ENCODE measurements around the gene ZFPM1.

DNA sequence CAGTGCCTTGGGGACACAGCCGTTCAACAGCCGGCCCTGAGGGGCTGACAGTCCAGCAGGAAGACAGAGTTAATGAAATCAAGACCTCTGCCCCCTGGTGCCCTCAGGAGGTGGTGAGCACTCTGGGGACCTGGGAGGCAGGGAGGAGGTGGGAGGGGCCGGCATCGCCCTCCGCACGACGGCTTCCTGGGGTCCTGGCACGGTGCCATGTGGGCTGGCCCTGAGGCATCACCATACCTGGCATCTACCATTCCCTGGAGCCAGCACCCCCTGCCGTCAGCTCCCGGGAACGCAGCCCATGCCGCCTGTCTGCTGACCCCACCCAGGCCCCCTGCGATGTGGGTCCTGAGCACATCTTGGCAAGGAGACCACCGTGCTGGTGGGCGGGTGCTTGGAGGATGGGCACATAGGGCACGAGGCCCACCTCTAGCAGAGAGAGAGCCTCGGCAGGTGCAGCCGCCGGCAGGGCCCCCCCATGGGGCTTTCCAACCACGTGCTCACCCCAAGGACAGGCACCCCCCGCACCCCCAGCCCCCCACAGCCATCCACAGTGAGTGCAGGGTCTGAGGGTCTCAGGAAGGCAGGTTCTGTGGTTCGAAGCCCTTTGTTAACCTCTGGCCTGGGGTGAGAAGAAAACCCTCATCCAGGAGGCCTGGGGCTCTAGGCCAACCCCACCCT, 52.5 kb downstream of the ZFPM1 start:
- TF ChIP-seq, protein P1, sequence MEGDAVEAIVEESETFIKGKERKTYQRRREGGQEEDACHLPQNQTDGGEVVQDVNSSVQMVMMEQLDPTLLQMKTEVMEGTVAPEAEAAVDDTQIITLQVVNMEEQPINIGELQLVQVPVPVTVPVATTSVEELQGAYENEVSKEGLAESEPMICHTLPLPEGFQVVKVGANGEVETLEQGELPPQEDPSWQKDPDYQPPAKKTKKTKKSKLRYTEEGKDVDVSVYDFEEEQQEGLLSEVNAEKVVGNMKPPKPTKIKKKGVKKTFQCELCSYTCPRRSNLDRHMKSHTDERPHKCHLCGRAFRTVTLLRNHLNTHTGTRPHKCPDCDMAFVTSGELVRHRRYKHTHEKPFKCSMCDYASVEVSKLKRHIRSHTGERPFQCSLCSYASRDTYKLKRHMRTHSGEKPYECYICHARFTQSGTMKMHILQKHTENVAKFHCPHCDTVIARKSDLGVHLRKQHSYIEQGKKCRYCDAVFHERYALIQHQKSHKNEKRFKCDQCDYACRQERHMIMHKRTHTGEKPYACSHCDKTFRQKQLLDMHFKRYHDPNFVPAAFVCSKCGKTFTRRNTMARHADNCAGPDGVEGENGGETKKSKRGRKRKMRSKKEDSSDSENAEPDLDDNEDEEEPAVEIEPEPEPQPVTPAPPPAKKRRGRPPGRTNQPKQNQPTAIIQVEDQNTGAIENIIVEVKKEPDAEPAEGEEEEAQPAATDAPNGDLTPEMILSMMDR (IDR thresholded peaks at IDR 0.05; ENCODE audit: insufficient read depth, low read length, poor library complexity, severe bottlenecking): peak; percentile 40
- no peak for TF ChIP-seq EZH2phosphoT487 (conservative IDR thresholded peaks at IDR 0.05; ENCODE audit: low read length)

Measured in SU-DHL-6 (cell line).